Smooth muscle cell (in vitro differentiated cells): Measurements from ENCODE around the gene TUBA3E. TPM values are rescaled to one million over a fixed set of nuclear protein-coding genes. Genes with fewer than 3 reads are reported as not detected.
"Not testable (repeated sequence)": the region's sequence is repeated elsewhere in the genome, so short reads cannot be mapped to it uniquely, and the experiment has no call there.

Source experiments
- DNase-seq: peaks from one replicate; lab custom pipeline; 2025; ENCODE audit not compliant: unreplicated experiment; lab: John Stamatoyannopoulos, UW
- H2AFZ ChIP-seq: fragments of 200-600 bp; sonication (generic); 2 replicates; pipeline ENCODE4 v1.6.0; 2016; ENCODE audit warnings: antibody characterized with exemption, low read depth, mild to moderate bottlenecking
- H3F3A ChIP-seq: fragments of 200-600 bp; sonication (generic); 2 replicates; pipeline ENCODE4 v1.6.0; 2017; ENCODE audit warnings: antibody characterized with exemption, low read depth
- H3K27ac ChIP-seq: fragments of 200-600 bp; sonication (generic); 2 replicates; pipeline ENCODE4 v1.5.1; 2016; ENCODE audit warnings: low read depth, mild to moderate bottlenecking
- H3K27me3 ChIP-seq: fragments of 200-600 bp; sonication (generic); 2 replicates; pipeline ENCODE4 v1.6.1; 2016; ENCODE audit warnings: low read depth, mild to moderate bottlenecking
- H3K36me3 ChIP-seq: fragments of 200-600 bp; sonication (generic); 2 replicates; pipeline ENCODE4 v1.5.1; 2016; ENCODE audit warnings: low read depth
- H3K4me1 ChIP-seq: fragments of 200-600 bp; sonication (generic); 2 replicates; pipeline ENCODE4 v1.5.1; 2016; ENCODE audit warnings: low read depth
- H3K4me2 ChIP-seq: fragments of 200-600 bp; sonication (generic); 2 replicates; pipeline ENCODE4 v1.6.0; 2016; ENCODE audit warnings: mild to moderate bottlenecking
- H3K4me3 ChIP-seq: fragments of 200-600 bp; sonication (generic); 2 replicates; pipeline ENCODE4 v1.5.1; 2016; ENCODE audit warnings: mild to moderate bottlenecking
- H3K79me2 ChIP-seq: fragments of 200-600 bp; sonication (generic); 2 replicates; pipeline ENCODE4 v1.6.0; 2016; ENCODE audit warnings: low read depth, mild to moderate bottlenecking
- H3K9ac ChIP-seq: fragments of 200-600 bp; sonication (generic); 2 replicates; pipeline ENCODE4 v1.6.0; 2016; ENCODE audit warnings: low read depth
- H3K9me3 ChIP-seq: fragments of 200-600 bp; sonication (generic); replicated peaks from 2 replicates; pipeline ENCODE4 v1.5.1; 2016; ENCODE audit warnings: low read depth
- H4K20me1 ChIP-seq: fragments of 200-600 bp; sonication (generic); 2 replicates; pipeline ENCODE4 v1.6.0; 2016; ENCODE audit warnings: low read depth
- WGBS: methylation state at CpG from one replicate; pipeline ENCODE4 v1.1.7; 2016; ENCODE audit warnings: low lambda C conversion rate; 5-methylcytosine and 5-hydroxymethylcytosine counted together
- polyA plus RNA-seq: library from polyadenylated mRNA; unstranded; fragments of >200 nt; fragmentation: Nextera tagmentation; extraction: Ambion mirVana; gene quantifications from 2 replicates; pipeline ENCODE4 v1.2.1, GENCODE V29; 2016
- total RNA-seq: library from RNA; depleted of rRNA; stranded (reverse); fragments of >200 nt; gene quantifications from 2 replicates; pipeline ENCODE4 v1.2.3, GENCODE V29; 2014
- TF ChIP-seq, protein P1 (sequence below): fragments of 200-600 bp; sonication (generic); IDR thresholded peaks from 2 replicates; pipeline ENCODE4 v1.5.1; 2017; ENCODE audit warnings: borderline replicate concordance, mild to moderate bottlenecking, antibody characterized with exemption; ENCODE audit not compliant: insufficient read depth, poor library complexity, severe bottlenecking

The TUBA3E gene
- total and polyA plus RNA-seq, 2 experiments from 2014 or later, result not detected

DNA sequence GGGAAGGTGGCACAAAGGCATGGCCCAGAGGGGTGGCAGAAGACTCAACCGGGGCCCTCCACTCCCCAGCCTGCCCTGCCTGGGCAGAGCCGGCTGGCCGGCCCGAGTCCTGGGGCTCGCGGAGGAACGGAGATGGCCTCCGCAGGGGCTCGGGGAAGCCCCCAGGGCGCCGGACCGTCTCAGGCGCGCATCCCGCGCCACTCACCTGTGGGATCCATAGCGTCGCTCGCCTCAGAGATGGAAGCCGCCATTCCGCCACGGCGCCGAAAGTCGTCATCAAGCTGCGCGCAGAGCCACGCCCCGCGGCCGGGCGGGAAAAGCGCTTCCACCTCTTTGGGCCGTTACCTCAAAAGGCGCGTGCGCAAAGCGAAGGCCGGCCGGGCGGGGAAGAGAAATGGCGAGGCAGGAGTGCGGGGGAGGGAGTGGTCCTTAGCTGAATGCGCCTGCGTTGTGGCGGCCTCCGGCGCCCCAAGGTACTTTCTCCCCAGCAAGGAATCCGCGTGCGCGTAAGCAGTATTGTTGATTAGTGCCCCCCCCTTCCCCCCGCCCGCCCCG is 16.8 kb downstream of the TUBA3E start, which contains the start of gene SMPD4:
Gene SMPD4, minus strand, starts transcription at position 278 of the 555 bp plus-strand sequence. CDS start 5,010 bp downstream, outside the sequence.
- H3K79me2 ChIP-seq, result peaks cover 63% of the 10 kb centered on the region
- no peaks in the 10 kb centered on the region for H3K27me3 ChIP-seq
- H3K36me3 ChIP-seq, result no peaks in the 10 kb centered on the region
- H3F3A ChIP-seq, result no peaks in the 10 kb centered on the region
- peaks cover 6% of the 10 kb centered on the region for H3K4me1 ChIP-seq
- H3K9ac ChIP-seq, result peak within 1 kb of the TSS; percentile 91
- TF ChIP-seq, protein P1, sequence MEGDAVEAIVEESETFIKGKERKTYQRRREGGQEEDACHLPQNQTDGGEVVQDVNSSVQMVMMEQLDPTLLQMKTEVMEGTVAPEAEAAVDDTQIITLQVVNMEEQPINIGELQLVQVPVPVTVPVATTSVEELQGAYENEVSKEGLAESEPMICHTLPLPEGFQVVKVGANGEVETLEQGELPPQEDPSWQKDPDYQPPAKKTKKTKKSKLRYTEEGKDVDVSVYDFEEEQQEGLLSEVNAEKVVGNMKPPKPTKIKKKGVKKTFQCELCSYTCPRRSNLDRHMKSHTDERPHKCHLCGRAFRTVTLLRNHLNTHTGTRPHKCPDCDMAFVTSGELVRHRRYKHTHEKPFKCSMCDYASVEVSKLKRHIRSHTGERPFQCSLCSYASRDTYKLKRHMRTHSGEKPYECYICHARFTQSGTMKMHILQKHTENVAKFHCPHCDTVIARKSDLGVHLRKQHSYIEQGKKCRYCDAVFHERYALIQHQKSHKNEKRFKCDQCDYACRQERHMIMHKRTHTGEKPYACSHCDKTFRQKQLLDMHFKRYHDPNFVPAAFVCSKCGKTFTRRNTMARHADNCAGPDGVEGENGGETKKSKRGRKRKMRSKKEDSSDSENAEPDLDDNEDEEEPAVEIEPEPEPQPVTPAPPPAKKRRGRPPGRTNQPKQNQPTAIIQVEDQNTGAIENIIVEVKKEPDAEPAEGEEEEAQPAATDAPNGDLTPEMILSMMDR, result no peak
- H3K4me3 ChIP-seq, result peak within 1 kb of the TSS; percentile 92
- peak; percentile 91 for DNase-seq
- no peaks in the 10 kb centered on the region for H3K9me3 ChIP-seq
- under 1% methylated on average over 52 of the region's 55 CpGs for WGBS
- H3K27ac ChIP-seq, result peak within 1 kb of the TSS; percentile 76
- H4K20me1 ChIP-seq, result peaks cover 26% of the 10 kb centered on the region
- peak within 1 kb of the TSS; percentile 90 for H3K4me2 ChIP-seq
- peak within 1 kb of the TSS; percentile 91 for H2AFZ ChIP-seq

DNA sequence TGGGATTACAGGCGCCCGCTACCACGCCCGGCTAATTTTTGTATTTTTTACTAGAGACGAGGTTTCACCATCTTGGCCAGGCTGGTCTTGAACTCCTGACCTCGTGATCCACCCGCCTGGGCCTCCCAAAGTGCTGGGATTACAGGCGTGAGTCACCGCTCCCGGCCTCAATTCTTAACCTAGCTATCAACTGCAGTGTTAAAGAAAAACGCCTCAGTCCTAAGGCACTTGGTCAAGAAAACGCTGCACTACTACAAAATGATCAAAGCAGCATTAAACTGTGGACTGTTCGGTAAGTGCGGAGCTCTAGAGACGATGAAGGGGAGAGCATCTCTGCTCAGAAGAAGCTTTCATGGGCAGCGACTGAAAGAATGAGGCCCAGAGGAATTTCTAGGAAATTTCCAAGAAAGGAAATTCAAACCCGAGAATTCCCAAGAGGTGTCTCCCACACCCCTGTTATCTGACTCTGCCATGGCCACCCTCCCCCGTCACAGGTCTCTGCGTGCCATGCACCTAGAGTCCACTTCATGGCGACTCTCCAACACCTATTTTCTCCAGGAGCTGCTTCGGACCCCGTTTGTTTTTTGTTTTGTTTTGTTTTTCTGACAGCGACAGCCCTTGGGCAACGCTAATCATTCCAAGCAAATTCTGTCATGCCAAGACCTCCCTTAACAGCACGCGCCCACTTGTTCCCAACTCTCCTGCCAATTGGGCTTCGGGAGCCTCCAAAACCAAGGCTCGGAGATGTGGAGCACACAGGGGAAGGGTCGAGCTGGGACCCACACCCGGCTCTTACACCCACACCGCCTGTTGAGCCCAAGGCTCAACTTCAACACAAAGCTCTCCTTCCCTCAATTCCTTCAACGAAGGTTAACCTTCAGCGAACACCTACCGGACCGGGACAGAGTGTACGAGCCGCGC is 17.6 kb downstream of the TUBA3E start:
- not testable (repeated sequence) for H3F3A ChIP-seq, H3K4me1 ChIP-seq, H3K36me3 ChIP-seq, H3K27me3 ChIP-seq, H3K9me3 ChIP-seq, DNase-seq
- Histone ChIP-seq H3K79me2 (peaks cover 63% of the 10 kb centered on the region), H2AFZ (peak overlapping the region; percentile 57), H3K9ac (peak overlapping the region; percentile 91), H3K4me2 (peak overlapping the region; percentile 90), H4K20me1 (peaks cover 25% of the 10 kb centered on the region), H3K4me3 (peak overlapping the region; percentile 92), H3K27ac (peak overlapping the region; percentile 76)
- 22% methylated on average over 38 of the region's 38 CpGs for WGBS

DNA sequence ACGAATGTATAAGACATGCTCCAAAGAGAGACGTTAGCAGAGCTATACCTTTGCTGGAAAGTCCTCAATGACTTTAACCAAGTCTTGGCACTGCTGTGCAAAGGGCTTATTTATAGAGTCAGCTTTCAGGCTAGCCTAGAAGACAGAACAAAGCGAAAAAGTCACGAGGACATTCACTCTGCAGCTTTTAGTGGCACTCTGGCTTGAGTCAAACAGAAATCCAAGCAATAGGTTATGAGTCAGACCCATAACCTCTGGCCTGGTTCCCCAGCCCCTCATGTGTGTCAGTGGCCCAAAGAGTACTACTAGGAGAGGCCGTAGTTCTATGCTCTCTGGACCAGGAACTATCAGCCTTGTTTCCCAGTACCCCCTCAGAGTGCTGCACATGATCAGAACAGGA is 23.4 kb downstream of the TUBA3E start:
- not testable (repeated sequence) for H2AFZ ChIP-seq, H3K9ac ChIP-seq, DNase-seq, H3K4me1 ChIP-seq, H3K27me3 ChIP-seq, H3K4me2 ChIP-seq, H3K9me3 ChIP-seq, H3K4me3 ChIP-seq, H3K36me3 ChIP-seq, H3F3A ChIP-seq, H3K27ac ChIP-seq
- Histone ChIP-seq H4K20me1 (peaks cover 25% of the 10 kb centered on the region), H3K79me2 (peaks cover 37% of the 10 kb centered on the region)
- WGBS, result 94% methylated on average over 5 of the region's 5 CpGs

DNA sequence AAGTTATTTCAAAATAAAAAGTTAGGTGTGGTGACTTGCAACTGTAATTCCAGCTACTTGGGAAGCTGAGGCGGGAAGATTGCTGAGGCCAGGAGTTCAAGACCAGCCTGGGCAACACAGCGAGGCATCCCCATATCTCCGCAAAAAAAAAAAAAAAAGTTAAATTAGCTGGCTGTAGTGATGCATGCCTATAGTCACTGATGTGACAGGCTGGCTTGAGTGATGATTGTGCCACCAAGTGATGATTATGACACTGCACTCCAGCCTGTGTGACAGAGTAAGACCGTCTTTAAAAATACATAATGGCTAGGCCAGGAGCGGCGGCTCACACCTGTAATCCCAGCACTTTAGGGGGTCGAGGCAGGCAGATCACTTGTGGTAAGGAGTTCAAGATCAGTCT is 28.3 kb downstream of the TUBA3E start:
- no peaks in the 10 kb centered on the region for H3K4me1 ChIP-seq
- no peak overlapping the region for H3K4me2 ChIP-seq
- 94% methylated on average over 7 of the region's 7 CpGs for WGBS
- H3K79me2 ChIP-seq, result peaks cover 4% of the 10 kb centered on the region
- DNase-seq, result no peak
- no peaks in the 10 kb centered on the region for H3K9me3 ChIP-seq
- no peak overlapping the region for H3K4me3 ChIP-seq
- no peak overlapping the region for H2AFZ ChIP-seq
- TF ChIP-seq, protein P1, result no peak
- no peaks in the 10 kb centered on the region for H4K20me1 ChIP-seq
- no peak overlapping the region for H3K27ac ChIP-seq
- no peaks in the 10 kb centered on the region for H3F3A ChIP-seq
- peaks cover 4% of the 10 kb centered on the region for H3K36me3 ChIP-seq
- H3K9ac ChIP-seq, result no peak overlapping the region
- H3K27me3 ChIP-seq, result no peaks in the 10 kb centered on the region

DNA sequence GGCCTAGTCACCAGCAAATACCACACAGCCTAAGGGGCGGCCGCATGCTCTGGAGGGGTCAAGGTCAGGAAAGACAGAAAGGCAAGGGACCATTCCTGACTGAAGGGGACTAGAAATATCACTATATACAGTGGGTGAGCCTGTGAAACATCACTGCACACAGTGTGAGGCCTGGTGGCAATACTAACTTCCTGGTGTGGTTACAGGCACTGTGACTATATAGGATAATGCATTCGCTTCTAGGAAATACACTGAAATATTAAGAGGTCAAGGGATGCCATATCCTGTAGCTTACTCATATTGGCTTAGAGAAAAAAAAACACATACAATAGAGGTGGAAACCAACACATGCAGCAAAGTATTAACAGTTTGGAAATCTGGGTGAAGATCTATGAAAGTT is 29.1 kb downstream of the TUBA3E start:
- not testable (repeated sequence) for H3K9me3 ChIP-seq, H3K27ac ChIP-seq, DNase-seq, H3K4me1 ChIP-seq, H3K79me2 ChIP-seq, H4K20me1 ChIP-seq, H3K4me3 ChIP-seq, H3K4me2 ChIP-seq, H3K9ac ChIP-seq, H2AFZ ChIP-seq, H3F3A ChIP-seq, H3K27me3 ChIP-seq, H3K36me3 ChIP-seq
- WGBS, result 97% methylated on average over 3 of the region's 3 CpGs

DNA sequence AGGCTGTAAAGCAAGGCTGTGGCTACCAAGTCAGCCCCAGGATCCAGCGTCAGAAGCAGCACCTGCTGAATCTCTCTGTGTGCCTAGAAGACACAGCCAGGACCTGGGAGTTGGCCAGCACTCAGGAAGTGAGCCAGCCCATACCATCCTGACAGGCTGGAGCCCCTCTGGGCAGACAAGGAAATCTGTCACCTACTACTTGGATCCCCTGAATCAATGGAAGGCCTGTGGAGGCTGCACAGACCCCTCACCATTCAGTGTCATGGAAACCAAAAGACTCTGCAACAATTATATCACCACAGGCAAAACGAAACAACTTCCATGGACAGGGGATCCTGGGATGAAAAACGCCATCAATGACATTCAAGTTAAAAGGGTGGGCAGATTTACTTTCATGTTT is 31.6 kb downstream of the TUBA3E start:
- H3K79me2 ChIP-seq, H3K4me2 ChIP-seq, H3F3A ChIP-seq, H3K4me1 ChIP-seq, H3K36me3 ChIP-seq, H2AFZ ChIP-seq, H3K9ac ChIP-seq, H3K27ac ChIP-seq, DNase-seq, H3K4me3 ChIP-seq, H4K20me1 ChIP-seq, H3K9me3 ChIP-seq, H3K27me3 ChIP-seq: not testable (repeated sequence)
- WGBS, result 85% methylated on average over 3 of the region's 3 CpGs
